HG02678 (cell line): ENCODE results near the gene CDC42SE2.
"Not testable (repeated sequence)": the region's sequence is repeated elsewhere in the genome, so short reads cannot be mapped to it uniquely, and the experiment has no call there.

Source experiments
- ATAC-seq: cut with Tn5 transposase; IDR thresholded peaks from one replicate; pipeline ENCODE4 v1.9.1; 2021; ENCODE audit warnings: mild to moderate bottlenecking, moderate library complexity; ENCODE audit not compliant: unreplicated experiment

Gene CDC42SE2

GRCh38 chr5:131363811-131364506, 100.1 kb downstream of the CDC42SE2 start:
- no peak for ATAC-seq

GRCh38 chr5:131364507-131365050, 100.7 kb downstream of the CDC42SE2 start:
- ATAC-seq = no peak

GRCh38 chr5:131366428-131366827, 102.6 kb downstream of the CDC42SE2 start:
- no peak for ATAC-seq

- no peak for ATAC-seq
These were observed 103.5 kb downstream of the CDC42SE2 start for GRCh38 chr5:131367219-131367860.

DNA sequence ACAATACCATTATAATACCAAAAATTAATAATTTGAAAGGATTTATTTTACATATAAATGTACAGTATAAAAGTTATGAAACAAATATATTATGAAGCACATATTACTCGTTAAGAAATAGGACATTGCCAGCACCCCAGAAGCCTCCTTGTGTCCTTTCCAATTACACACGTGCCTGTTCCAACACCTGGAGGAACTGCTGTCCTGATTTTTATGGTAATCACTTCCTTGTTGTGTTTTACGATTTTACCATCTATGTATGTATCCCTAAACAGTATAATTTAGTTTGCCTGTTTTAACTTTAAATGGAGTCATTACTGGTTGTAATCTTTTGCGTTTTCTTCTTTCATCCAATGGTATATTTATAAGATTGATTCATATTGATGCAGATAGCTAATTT, 105.0 kb downstream of the CDC42SE2 start:
- ATAC-seq = no peak

- ATAC-seq = no peak
These were observed 105.7 kb downstream of the CDC42SE2 start for GRCh38 chr5:131369558-131369957.

DNA sequence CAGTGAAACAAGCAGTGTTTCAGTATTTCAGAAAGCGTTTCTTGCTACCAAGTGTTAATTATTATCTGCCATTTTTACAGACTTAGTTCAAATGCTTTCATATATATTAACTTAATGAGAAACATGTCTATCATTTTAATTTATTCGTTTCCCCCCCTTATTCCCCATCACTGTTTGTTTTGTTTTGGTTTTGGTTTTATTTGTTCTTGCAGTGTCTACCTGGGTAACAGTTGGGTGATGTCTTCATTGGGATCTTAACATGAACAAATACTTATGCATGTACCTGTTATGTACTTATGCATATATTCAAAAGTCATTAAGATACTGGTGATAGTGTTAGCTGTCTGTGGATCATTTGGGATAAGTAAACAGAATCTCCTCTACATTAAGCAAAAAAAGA, 108.0 kb downstream of the CDC42SE2 start:
- no peak for ATAC-seq

- ATAC-seq = no peak
These were observed 109.4 kb downstream of the CDC42SE2 start for GRCh38 chr5:131373265-131373664.

- peak; percentile 30 for ATAC-seq
These were observed 111.5 kb downstream of the CDC42SE2 start for GRCh38 chr5:131375351-131375750.

DNA sequence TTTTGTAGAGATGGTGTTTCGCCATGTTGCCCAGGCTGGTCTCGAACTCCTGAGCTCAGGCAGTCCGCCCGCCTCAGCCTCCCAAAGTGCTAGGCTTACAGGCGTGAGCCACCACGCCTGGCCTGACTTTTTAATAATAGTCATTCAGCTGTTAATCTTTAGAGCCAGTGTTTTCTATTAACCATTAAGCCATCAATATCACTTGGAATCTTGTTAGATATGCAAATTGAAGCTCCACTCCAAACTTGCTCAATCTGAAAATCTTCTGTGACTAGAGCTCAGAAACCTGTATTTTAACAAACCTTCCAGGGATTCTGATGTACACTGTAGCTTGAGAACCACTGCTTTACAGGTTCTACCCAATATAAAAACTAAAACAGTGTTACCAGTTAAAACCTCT, 113.5 kb downstream of the CDC42SE2 start:
- ATAC-seq = no peak

GRCh38 chr5:131377785-131378325, 114.0 kb downstream of the CDC42SE2 start:
- ATAC-seq = no peak

DNA sequence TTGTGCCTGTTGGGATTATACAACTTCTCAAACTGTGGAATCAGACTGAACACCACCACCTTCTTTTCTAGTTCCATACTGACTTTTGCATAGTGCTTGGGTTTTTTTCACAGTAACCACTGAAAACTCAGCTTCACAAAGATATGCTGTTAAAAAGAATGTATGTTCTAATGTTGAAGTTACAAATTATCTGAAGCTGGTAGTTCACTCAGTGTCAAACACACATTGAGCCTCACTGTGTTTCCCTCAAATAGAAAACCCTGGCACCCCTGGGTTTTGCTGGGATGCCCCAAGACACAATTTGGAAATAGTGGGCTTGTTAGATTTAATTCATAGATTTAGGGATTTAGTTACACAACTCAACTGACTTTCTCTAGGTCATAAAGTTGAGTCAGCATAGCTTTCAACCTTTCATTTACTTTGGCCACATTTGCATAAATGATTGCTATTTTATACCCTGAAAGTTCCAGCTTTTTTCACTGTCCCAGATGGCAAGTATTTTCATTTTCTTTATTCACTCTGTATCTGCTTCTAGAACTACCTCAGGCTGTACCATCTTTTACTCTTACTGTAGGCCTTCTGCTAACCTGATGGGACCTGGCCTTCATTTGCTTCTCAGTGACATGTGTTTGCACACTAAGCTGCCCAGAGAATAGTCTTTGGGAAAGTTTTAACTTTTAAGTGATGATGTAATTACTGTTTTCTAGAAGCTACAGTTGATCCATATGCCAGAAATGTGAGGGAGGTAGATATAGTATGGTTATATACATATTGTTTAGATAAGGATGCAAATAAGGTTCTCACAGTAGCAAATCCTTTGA, 115.1 kb downstream of the CDC42SE2 start:
- ATAC-seq = peak; percentile 21

- peak; percentile 37 for ATAC-seq
These were observed 115.9 kb downstream of the CDC42SE2 start for GRCh38 chr5:131379723-131380122.

DNA sequence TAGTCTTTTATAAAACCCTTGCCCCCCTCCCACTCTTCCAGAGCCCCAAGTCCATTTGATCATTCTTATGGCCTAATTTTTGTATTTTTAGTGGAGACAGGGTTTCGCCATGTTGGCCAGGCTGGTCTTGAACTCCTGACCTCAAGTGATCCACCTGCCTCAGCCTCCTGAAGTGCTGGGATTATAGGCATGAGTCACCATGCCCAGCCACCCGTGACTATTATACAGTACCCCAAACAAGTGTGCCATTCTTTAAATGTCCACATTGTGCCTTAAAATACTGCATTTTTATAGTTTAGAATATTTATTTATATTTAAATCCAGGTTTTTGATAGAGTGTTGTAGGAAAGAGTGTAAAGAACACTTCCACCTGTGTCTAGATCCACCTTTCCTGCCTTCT, 116.4 kb downstream of the CDC42SE2 start:
- ATAC-seq = not testable (repeated sequence)

GRCh38 chr5:131381021-131381420, 117.2 kb downstream of the CDC42SE2 start:
- no peak for ATAC-seq

DNA sequence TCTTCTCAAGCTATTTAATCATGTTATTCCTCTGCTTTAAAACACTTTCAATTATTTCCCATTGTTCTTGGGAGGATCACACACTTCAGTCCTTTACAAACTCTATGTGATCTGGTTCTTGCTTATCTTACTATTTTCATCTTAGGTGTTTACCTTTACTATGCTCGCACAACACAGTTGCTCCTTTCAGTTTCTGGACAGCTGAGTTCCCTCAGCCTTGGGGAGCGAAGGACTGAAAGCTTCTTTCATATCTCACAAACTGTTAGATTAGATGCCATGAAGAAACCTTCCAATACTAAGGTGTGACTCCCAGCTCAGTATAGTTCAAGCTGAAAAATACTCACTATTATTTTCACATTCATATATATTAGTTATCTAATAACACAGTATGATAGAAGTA, 117.9 kb downstream of the CDC42SE2 start:
- peak; percentile 55 for ATAC-seq

DNA sequence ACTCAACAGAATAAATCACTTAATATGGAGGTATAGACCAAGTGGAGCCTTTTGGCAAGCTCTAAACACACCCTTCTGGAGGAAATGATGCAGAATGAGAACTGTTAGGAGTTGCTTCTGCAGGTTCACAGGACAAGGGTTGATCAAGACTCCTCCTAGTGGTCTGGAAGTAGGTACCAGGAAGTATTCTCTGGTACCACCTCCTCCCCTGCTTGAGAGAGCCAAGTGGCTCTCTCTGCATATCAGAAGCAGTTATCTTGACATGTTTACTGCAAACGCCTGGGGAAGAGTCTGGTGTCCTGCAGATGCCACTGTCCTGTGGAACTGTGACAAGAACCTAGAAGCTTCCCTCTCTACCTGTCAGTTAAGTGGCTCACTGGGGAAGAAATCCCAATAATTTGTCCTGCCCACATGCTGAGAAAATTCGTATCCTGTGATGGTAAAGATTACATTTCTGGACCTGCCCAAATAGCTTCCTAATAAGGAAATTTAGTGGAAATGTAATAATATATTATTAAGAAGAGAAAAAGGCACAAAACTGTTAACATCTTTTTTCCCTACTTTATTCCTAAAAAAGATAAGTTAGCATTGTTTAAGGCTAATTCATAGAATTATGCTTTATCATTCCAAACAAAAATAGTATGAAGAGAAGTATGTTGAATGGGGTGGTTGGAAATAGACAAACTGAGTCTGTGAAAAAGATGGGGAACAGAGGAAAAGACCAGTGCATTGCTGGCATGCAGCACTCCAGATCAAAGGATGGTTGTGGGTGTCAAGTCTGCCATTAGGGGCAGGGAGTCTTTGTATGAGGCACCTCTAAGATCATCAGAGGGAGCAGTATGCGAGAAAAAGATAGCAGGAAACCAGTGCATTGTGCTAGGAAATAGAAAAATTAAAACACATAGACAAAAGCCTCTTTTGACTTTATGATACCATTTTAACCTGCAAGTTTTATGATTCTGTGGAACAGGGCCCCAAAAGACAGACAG, 118.8 kb downstream of the CDC42SE2 start:
- ATAC-seq = peak; percentile 64

DNA sequence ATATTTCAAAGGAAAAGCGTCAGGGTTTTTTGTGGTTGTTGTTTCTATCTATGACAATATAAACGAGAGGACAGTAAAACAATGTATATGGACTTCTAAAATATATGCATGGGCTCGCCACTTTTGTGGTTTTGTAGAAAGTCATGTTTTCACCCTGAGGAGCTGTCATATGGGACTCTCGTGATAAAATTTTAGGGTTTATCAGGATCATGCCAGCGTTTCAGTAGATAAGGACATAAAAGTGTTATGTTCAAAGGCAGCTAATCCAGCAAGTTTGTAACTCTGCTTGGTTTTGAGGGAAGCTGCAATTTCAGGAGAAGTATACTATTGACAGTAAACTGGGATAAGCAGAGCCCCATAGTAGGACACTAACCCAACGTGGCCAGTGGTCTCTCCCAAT, 120.3 kb downstream of the CDC42SE2 start:
- no peak for ATAC-seq

DNA sequence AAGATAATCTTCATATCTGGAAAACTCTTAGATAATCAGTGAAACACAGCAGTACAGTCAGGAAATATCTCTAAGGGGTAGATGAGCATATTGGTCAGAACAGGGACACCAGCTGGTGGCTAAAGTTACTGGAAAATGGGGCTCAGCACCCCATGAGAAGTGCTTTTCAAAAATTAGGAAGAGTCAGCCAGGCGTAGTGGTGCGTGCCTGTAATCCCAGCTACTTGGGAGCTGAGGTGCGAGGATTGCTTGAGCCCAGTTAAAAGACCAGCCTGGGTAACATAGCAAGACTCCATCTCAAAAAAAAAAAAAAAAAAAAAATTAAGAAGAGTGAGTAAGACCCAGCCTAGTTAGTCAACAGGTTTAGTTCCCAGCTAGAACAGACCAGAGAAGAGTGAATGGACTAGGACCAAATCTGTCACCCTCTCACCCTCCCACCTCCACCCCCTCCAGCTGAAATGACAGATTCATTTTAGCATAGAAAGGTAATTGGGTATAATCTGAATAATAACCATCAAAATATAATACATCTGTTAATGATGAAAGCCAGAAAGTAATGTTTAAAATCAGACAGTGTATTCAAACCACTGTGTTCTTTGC, 120.9 kb downstream of the CDC42SE2 start:
- ATAC-seq = no peak

DNA sequence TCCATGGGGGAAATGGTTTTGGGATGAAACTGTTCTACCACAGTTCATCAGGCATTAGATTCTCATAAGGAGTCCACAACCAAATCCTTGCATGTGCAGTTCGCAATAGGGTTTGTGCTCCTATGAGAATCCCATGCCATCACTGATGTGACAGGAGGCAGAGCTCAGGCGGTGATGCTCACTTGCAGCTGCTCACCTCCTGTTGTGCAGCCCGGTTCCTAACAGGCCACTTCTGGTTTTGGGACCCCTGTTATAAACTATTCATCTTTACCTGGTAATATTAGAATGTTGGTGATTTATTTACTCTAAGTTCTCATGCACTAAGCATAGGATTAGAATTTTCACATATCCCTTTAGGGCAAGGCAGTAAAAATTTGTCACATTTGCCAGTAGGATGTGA, 122.3 kb downstream of the CDC42SE2 start:
- ATAC-seq = no peak
